Left ventricle myocardium inferior (tissue), 1 donor: ENCODE measurements around the gene NRP1. TPM values are rescaled to one million over a fixed set of nuclear protein-coding genes. Genes with fewer than 3 reads are reported as not detected.
A peak's percentile ranks its signal among the peaks of the same experiment; 100 is the strongest.

Source experiments
- DNase-seq: peaks from one replicate; pipeline ENCODE4 v3.0.0-alpha.2; 2020
- H3K27ac ChIP-seq: fragments of 200-600 bp; replicated peaks from 2 replicates; pipeline ENCODE4 v1.8.0; 2021
- H3K27me3 ChIP-seq: fragments of 200-600 bp; 2 replicates; pipeline ENCODE4 v1.8.0; 2021; ENCODE audit warnings: low read depth
- H3K36me3 ChIP-seq: fragments of 200-600 bp; 2 replicates; pipeline ENCODE4 v1.8.0; 2021
- H3K4me1 ChIP-seq: fragments of 200-600 bp; 2 replicates; pipeline ENCODE4 v1.8.0; 2021
- H3K4me3 ChIP-seq: fragments of 200-600 bp; 2 replicates; pipeline ENCODE4 v1.8.0; 2021; ENCODE audit warnings: mild to moderate bottlenecking, moderate library complexity
- H3K9me3 ChIP-seq: fragments of 200-600 bp; replicated peaks from 2 replicates; pipeline ENCODE4 v1.8.0; 2021
- CTCF ChIP-seq: fragments of 200-600 bp; IDR thresholded peaks from 2 replicates; pipeline ENCODE4 v1.8.0; 2021; ENCODE audit warnings: antibody characterized with exemption, mild to moderate bottlenecking, borderline replicate concordance
- intact Hi-C: fragments of 100-400 bp; cut with micrococcal nuclease; formaldehyde crosslinking; loops from one replicate; pipeline ENCODE4 v1.11.0; 2022
- total RNA-seq: library from RNA; stranded (reverse); fragmentation: NEBNext Ultra II Directional; extraction: Animal tissue kit (Norgen Biotek cat#: 25700); gene quantifications from one replicate; pipeline ENCODE4 v1.2.1, GENCODE V29; 2021
- donor health status: DM: no; HTN: yes; CAD: no; lungs with severe emphysema.

The NRP1 gene
- total RNA-seq, 1 donor from 2014 or later: 168 TPM

- intact Hi-C loops: no loop called here
Observed at GRCh38 chr10:33240258-33240657, 94.2 kb downstream of the NRP1 start.

GRCh38 chr10:33239257-33239656 is 95.2 kb downstream of the NRP1 start:
- peak overlapping the region; percentile 19 for H3K27ac ChIP-seq

More at GRCh38 chr10:33240258-33240657, 94.2 kb downstream of the NRP1 start:
- DNase-seq: no peak
- no peak for TF ChIP-seq CTCF
- no peak overlapping the region for H3K4me3 ChIP-seq
- no peaks in the 10 kb centered on the region for H3K27me3 ChIP-seq
- H3K27ac ChIP-seq: peak overlapping the region; percentile 32
- H3K9me3 ChIP-seq: no peaks in the 10 kb centered on the region
- H3K4me1 ChIP-seq: peaks cover 84% of the 10 kb centered on the region
- peaks cover 39% of the 10 kb centered on the region for H3K36me3 ChIP-seq

GRCh38 chr10:33238643-33239042 is 95.8 kb downstream of the NRP1 start:
- DNase-seq: no peak
- H3K9me3 ChIP-seq: no peaks in the 10 kb centered on the region
- H3K36me3 ChIP-seq: peaks cover 32% of the 10 kb centered on the region
- no peaks in the 10 kb centered on the region for H3K27me3 ChIP-seq
- no peak overlapping the region for H3K4me3 ChIP-seq
- no peak for TF ChIP-seq CTCF
- H3K4me1 ChIP-seq: peaks cover 86% of the 10 kb centered on the region
- intact Hi-C loops: no loop called here
- H3K27ac ChIP-seq: peak overlapping the region; percentile 76

More at GRCh38 chr10:33239257-33239656, 95.2 kb downstream of the NRP1 start:
- no peaks in the 10 kb centered on the region for H3K27me3 ChIP-seq
- intact Hi-C loops: no loop called here
- H3K4me1 ChIP-seq: peaks cover 84% of the 10 kb centered on the region
- H3K4me3 ChIP-seq: no peak overlapping the region
- no peaks in the 10 kb centered on the region for H3K9me3 ChIP-seq
- H3K36me3 ChIP-seq: peaks cover 36% of the 10 kb centered on the region
- TF ChIP-seq CTCF: no peak
- DNase-seq: no peak

- TF ChIP-seq CTCF: no peak
- intact Hi-C loops: no loop called here
Observed at GRCh38 chr10:33237736-33238624, 96.5 kb downstream of the NRP1 start.

GRCh38 chr10:33236916-33237315 is 97.6 kb downstream of the NRP1 start:
- Histone ChIP-seq H3K27ac (peak overlapping the region; percentile 76), H3K4me1 (peaks cover 96% of the 10 kb centered on the region), H3K27me3 (no peaks in the 10 kb centered on the region), H3K36me3 (peaks cover 32% of the 10 kb centered on the region), H3K9me3 (no peaks in the 10 kb centered on the region), H3K4me3 (no peak overlapping the region)
- TF ChIP-seq CTCF: no peak
- no peak for DNase-seq
- intact Hi-C loops: no loop called here

More at GRCh38 chr10:33237736-33238624, 96.5 kb downstream of the NRP1 start:
- Histone ChIP-seq H3K27ac (peak overlapping the region; percentile 76), H3K27me3 (no peaks in the 10 kb centered on the region), H3K9me3 (no peaks in the 10 kb centered on the region), H3K4me3 (no peak overlapping the region), H3K4me1 (peaks cover 91% of the 10 kb centered on the region), H3K36me3 (peaks cover 32% of the 10 kb centered on the region)
- DNase-seq: no peak
